Choroid plexus epithelial cell (primary cell): ENCODE results near the gene CHRNG.
A peak's percentile ranks its signal among the peaks of the same experiment; 100 is the strongest.

Experiments
- DNase-seq: peaks from one replicate; pipeline ENCODE4 v3.0.0-alpha.2; 2010; ENCODE audit warnings: low read depth
- H3K4me3 ChIP-seq: 2 replicates; pipeline ENCODE4 v1.5.1; 2011; ENCODE audit warnings: low read depth, mild to moderate bottlenecking, control low read depth, low read length, moderate library complexity
- CTCF ChIP-seq: conservative IDR thresholded peaks from 2 replicates; pipeline ENCODE4 v1.5.1; 2011; ENCODE audit warnings: low read depth, mild to moderate bottlenecking, control low read depth, inconsistent platforms, low read length, moderate library complexity

Gene CHRNG

GRCh38 chr2:232534940-232535651 is 4.4 kb upstream of the CHRNG start:
- no peak overlapping the region for H3K4me3 ChIP-seq
- no peak for DNase-seq
- no peak for TF ChIP-seq CTCF

- TF ChIP-seq CTCF = no peak
- no peak overlapping the region for H3K4me3 ChIP-seq
- DNase-seq = no peak
Observed at GRCh38 chr2:232535761-232536530, 3.5 kb upstream of the CHRNG start.

GRCh38 chr2:232537079-232537478 is 2.4 kb upstream of the CHRNG start:
- no peak overlapping the region for H3K4me3 ChIP-seq
- DNase-seq = no peak
- peak; percentile 55 for TF ChIP-seq CTCF

- no peak for DNase-seq
- no peak overlapping the region for H3K4me3 ChIP-seq
- no peak for TF ChIP-seq CTCF
Observed at GRCh38 chr2:232537499-232537898, 2.0 kb upstream of the CHRNG start.

- no peak for TF ChIP-seq CTCF
- H3K4me3 ChIP-seq = no peak overlapping the region
- DNase-seq = no peak
Observed at GRCh38 chr2:232538671-232539070, 821 bp upstream of the CHRNG start.

- TF ChIP-seq CTCF = no peak
Observed at GRCh38 chr2:232540441-232541041, 1.0 kb downstream of the CHRNG start.

More at GRCh38 chr2:232540441-232541041, 1.0 kb downstream of the CHRNG start:
- no peak overlapping the region for H3K4me3 ChIP-seq
- no peak for DNase-seq
